AG04450 (cell line): ENCODE measurements around the gene INTS7. TPM values are rescaled to one million over a fixed set of nuclear protein-coding genes. Genes with fewer than 3 reads are reported as not detected.
"Not testable (repeated sequence)": the region's sequence is repeated elsewhere in the genome, so short reads cannot be mapped to it uniquely, and the experiment has no call there.

Source experiments
- CTCF ChIA-PET: fragments of 300-600, 350-600 bp; formaldehyde crosslinking; extraction: SDS; loops from one replicate; lab custom pipeline; 2022; ENCODE audit warnings: antibody characterized with exemption, inconsistent platforms; lab: Charles Lee
- POLR2A ChIA-PET: fragments of 350-600 bp; formaldehyde crosslinking; extraction: SDS; loops from one replicate; lab custom pipeline; 2021; ENCODE audit warnings: antibody characterized with exemption, inconsistent platforms; lab: Yijun Ruan, JAX
- DNase-seq: peaks from one replicate; pipeline ENCODE4 v3.0.0-alpha.2; 2011; ENCODE audit warnings: low read depth, low spot score
- H3K27ac ChIP-seq: one replicate; pipeline ENCODE4 v1.5.1; 2012; ENCODE audit warnings: low read depth, low read length, control low read depth
- H3K27me3 ChIP-seq: one replicate; pipeline ENCODE4 v1.6.0; 2012; ENCODE audit warnings: low read length; ENCODE audit not compliant: control insufficient read depth, insufficient read depth
- H3K4me3 ChIP-seq: 2 replicates; pipeline ENCODE4 v1.5.1; 2011; ENCODE audit warnings: mild to moderate bottlenecking, low read depth, low read length, control low read depth
- H3K9me3 ChIP-seq: 2 replicates; pipeline ENCODE4 v1.5.1; 2012; ENCODE audit warnings: low read length; ENCODE audit not compliant: control insufficient read depth, insufficient read depth
- CTCF ChIP-seq: IDR thresholded peaks from 2 replicates; pipeline ENCODE4 v1.5.1; 2011; ENCODE audit warnings: low read depth, low read length, control low read depth, inconsistent platforms
- polyA plus RNA-seq: library from polyadenylated mRNA; depleted of rRNA; stranded (reverse); fragments of >200 nt; gene quantifications from 2 replicates; pipeline ENCODE4 v1.2.3, GENCODE V29; 2011

Gene INTS7
- polyA plus RNA-seq, 1 experiment: 20.1 TPM

DNA sequence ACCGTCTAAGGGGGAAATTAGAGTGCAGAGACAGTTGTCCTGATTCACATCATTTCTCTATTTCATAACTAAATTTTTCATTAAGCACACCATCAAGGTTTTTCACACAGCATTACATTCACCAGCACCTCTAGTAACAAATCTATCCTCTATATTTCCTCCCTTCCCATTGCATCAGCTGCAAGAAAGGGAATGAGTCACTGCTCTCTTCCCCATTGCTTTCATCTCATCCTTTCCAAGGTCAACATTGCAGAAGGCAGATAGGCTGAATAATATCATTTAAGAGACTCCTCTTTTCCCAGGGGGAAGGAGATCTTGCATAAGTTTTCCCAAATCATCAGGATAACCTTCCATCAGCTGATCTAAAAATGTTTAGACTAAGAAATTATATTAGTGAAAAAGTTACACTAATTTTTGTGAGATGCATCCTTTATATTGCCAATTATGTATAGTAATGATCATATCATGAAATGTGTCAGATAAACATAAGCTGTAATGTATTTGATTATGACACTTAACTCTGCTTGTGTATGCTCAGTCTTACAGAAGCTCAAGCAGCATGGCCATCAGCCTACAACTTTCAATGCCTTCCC lies 4.3 kb downstream of the INTS7 start:
- Histone ChIP-seq H3K9me3 (no peaks in the 10 kb centered on the region), H3K27me3 (no peaks in the 10 kb centered on the region), H3K4me3 (no peak overlapping the region), H3K27ac (peak overlapping the region; percentile 90)
- no peak for TF ChIP-seq CTCF
- CTCF ChIA-PET: interaction anchor here (0.9 to 7.4 kb wide), 5 partner anchors 9 to 350 kb away, joined by 3 to 304 read pairs (median 4); no protein-coding TSS in a partner anchor
- DNase-seq: peak; percentile 56
- POLR2A ChIA-PET: interaction anchor here (0.9 kb wide), 1 partner anchor 63 kb away, joined by 4 read pairs; no protein-coding TSS in a partner anchor

DNA sequence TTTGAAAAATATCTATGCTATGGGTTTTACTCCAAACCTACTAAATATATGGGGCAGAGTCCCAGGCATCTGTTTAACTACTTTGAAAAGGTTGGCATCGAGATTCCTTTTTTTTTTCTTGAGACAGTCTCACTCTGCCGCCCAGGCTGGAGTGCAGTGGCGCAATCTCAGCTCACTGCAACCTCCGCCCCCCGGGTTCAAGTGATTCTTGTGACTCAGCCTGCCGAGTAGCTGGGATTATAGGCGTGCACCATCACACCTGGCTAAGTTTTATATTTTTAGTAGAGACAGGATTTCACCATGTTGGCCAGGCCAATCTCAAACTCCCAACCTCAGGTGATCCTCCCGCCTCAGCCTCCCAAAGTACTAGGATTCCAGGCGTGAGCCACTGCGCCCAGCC lies 7.6 kb downstream of the INTS7 start:
- H3K9me3 ChIP-seq, H3K27me3 ChIP-seq, DNase-seq, H3K4me3 ChIP-seq, POLR2A ChIA-PET, H3K27ac ChIP-seq: not testable (repeated sequence)
- CTCF ChIA-PET: interaction anchor here (1.0 to 3.1 kb wide), 4 partner anchors 7 to 428 kb away, joined by 3 to 26 read pairs (median 7); partner anchors contain the start of genes DTL and INTS7

DNA sequence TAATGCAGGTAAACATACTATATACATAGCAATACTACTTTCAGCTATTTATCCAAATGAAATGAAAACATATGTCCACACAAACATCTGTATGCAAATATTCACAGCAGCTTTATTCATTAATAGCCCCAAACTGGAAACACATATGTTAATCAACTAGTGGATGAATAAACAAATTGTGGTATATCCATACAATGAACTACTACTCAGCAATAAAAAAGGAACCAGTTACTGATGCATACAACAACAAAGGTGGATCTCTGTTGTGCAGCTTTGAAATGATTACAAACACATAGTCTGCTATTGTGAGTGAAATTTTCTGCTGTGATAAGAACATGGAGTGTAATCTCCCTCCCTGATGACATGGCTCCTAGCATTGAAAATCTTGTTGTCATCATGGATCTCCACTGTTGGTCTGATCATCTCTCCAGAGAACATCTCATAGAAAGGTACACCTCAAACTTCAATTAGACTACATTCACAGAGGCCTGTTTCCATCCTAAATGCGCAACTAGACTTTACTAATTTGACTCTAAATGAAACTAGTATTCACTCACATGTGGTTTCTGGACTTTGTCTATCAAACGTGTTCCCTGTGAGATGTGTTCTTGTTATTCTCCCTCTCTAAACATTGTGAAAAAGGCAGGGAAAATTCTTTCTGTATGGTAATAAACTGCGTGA lies 10.7 kb downstream of the INTS7 start:
- POLR2A ChIA-PET: no interaction called here
- no peak for DNase-seq
- H3K27me3 ChIP-seq: no peaks in the 10 kb centered on the region
- H3K9me3 ChIP-seq: no peaks in the 10 kb centered on the region
- no peak overlapping the region for H3K4me3 ChIP-seq
- CTCF ChIA-PET: interaction anchor here (1.0 to 3.1 kb wide), 4 partner anchors 10 to 431 kb away, joined by 3 to 26 read pairs (median 4); partner anchors contain the start of genes DTL and INTS7
- H3K27ac ChIP-seq: no peak overlapping the region
- TF ChIP-seq CTCF: no peak

DNA sequence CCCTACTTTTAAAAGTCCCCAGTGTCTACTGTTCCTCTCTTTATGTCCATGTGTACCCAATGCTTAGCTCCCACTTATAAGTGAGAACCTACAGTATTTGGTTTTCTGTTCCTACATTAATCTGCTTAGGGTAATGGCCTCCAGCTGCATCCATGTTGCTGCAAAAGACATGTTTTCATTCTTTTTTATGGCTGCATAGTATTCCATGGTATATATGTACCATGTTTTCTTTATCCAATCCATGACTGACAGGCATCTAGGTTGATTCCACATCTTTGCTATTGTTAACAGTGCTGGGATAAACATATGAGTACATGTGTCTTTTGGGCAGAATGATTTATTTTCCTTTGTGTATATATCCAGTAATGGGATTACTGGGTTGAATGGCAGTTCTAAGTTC lies 12.4 kb downstream of the INTS7 start:
- POLR2A ChIA-PET, H3K27ac ChIP-seq, H3K27me3 ChIP-seq, H3K4me3 ChIP-seq, H3K9me3 ChIP-seq, DNase-seq: not testable (repeated sequence)
- CTCF ChIA-PET: interaction anchor here (7.7 kb wide), 1 partner anchor 12 kb away, joined by 95 read pairs; the partner anchor contains the start of genes DTL and INTS7

DNA sequence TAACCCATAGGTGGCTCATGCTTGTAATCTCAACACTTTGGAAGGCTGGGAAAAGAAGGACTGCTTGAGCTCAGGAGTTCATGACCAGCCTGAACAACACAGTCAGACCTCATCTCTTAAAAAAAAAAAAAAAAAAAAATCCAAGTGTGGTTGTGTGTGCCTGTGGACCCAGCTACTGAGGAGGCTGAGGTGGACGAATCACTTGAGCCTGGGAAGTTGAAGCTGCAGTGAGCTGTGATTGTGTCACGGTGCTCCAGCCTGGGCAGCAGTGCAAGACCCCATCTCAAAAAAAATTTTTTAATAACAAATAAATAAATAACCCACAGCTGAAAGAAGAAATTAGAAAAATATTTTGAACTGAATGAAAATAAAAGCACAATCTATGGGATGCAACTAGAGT lies 13.8 kb downstream of the INTS7 start:
- no peak overlapping the region for H3K27ac ChIP-seq
- no peak for DNase-seq
- no peaks in the 10 kb centered on the region for H3K27me3 ChIP-seq
- no peak overlapping the region for H3K4me3 ChIP-seq
- ChIA-PET CTCF (interaction anchor here (0.9 to 7.7 kb wide), 4 partner anchors 8 to 13 kb away, joined by 3 to 95 read pairs (median 4); partner anchors contain the start of genes DTL and INTS7), POLR2A (no interaction called here)
- no peak for TF ChIP-seq CTCF
- H3K9me3 ChIP-seq: no peaks in the 10 kb centered on the region

DNA sequence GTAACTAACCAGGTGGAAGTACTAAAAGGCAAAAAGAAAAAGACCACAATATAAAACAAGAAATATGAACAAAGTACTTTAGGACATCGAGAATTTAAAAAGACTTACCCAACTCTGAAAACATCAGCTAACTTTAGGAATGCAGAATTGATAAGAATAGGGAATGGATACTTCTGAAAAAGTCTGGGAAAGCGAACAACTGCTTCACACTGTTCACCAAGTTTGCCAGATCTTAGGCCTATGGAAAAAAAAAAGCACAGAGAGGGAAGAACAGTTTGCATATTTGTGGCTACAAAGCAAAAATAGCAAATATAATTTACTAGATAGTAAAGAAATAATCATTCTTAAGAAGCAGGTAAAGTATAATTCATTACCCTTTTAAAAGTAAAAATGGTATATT lies 14.4 kb downstream of the INTS7 start:
- no peak overlapping the region for H3K27ac ChIP-seq
- TF ChIP-seq CTCF: no peak
- POLR2A ChIA-PET: no interaction called here
- no peaks in the 10 kb centered on the region for H3K27me3 ChIP-seq
- H3K4me3 ChIP-seq: no peak overlapping the region
- CTCF ChIA-PET: interaction anchor here (0.6 to 7.7 kb wide), 3 partner anchors 11 to 27 kb away, joined by 3 to 95 read pairs (median 3); partner anchors contain the start of genes DTL and INTS7
- no peak for DNase-seq
- H3K9me3 ChIP-seq: no peaks in the 10 kb centered on the region
